Activated CD8-positive, alpha-beta memory T cell treated with anti-CD3 and anti-CD28 coated beads, Interleukin-2, amount 10 ng/mL, durations not matched to agents 7 days and 5 days (primary cell): ENCODE results near the gene PTPRD. TPM values are rescaled to one million over a fixed set of nuclear protein-coding genes. Genes with fewer than 3 reads are reported as not detected.

ENCODE experiments used
- ATAC-seq: fragments of 150-1000 bp; cut with Tn5 transposase; one replicate; pipeline ENCODE4 v1.10.0; 2021; ENCODE audit warnings: moderate library complexity
- CTCF ChIA-PET: fragments of 350-600 bp; sonication (Branson Sonifier 250); formaldehyde crosslinking; loops from one replicate; lab custom pipeline; 2021; ENCODE audit warnings: antibody characterized with exemption; lab: Charles Lee
- DNase-seq: peaks from one replicate; pipeline ENCODE4 v3.0.0-alpha.2; 2020
- H3K27ac Mint-ChIP-seq: one replicate; pipeline ENCODE4 v1.8.0; 2021; ENCODE audit warnings: mild to moderate bottlenecking, mixed read lengths
- H3K27me3 Mint-ChIP-seq: one replicate; pipeline ENCODE4 v1.8.0; 2021; ENCODE audit warnings: mixed read lengths
- H3K36me3 Mint-ChIP-seq: one replicate; pipeline ENCODE4 v1.8.0; 2021; ENCODE audit warnings: mild to moderate bottlenecking, mixed read lengths
- H3K4me1 Mint-ChIP-seq: one replicate; pipeline ENCODE4 v1.8.0; 2021; ENCODE audit warnings: mixed read lengths
- H3K4me3 Mint-ChIP-seq: one replicate; pipeline ENCODE4 v1.8.0; 2021; ENCODE audit warnings: mild to moderate bottlenecking, moderate library complexity, mixed read lengths
- H3K9me3 Mint-ChIP-seq: one replicate; pipeline ENCODE4 v1.8.0; 2022; ENCODE audit warnings: low read depth, mixed read lengths
- total RNA-seq, 2 experiments: library from RNA; stranded (reverse); gene quantifications; one replicate each; pipeline ENCODE4 v1.2.3, GENCODE V29; 2021

PTPRD gene
- total RNA-seq, 2 experiments from 2014 or later: 0.07 TPM; not detected in 1

DNA sequence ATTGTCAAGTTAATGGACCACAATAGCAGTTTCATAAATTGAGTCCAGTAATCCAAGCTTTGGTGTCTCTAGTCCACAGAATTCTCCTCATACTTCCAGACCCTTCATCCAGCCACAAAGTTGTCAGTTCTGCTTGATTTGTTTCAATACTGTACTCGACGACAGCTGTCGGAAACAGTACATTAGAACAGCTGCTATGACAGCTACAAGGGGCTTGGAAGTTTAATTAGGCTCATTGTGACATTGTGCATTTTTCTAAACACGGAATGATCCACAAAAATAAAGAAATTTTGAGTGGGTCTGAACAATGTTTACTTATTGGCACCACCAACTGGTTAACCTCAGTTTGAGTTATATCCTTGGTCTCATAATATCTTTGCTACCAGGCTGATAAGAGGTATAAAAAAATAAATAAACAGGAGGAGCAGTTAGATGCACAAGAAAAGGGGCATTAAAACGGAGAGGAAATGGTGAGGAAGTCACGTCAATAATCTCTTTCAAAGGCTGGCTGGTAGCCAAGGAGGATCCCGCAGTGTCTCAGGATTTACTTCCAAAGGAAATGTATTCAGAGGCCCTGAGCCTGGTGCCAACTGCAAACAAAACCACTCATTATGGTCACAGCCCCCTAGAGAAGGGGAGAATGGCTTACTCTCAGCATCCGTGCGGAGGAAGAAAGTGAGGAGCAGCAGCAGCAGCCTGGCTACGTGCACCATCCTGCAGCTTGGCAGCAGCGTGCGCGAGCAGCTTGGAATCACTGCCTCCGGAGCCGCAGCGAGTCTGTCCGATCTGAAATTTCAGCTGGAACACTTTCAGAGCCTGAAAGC is 1879.5 kb downstream of the PTPRD start:
- no peaks in the 10 kb centered on the region for H3K4me1 Mint-ChIP-seq
- H3K27ac Mint-ChIP-seq: no peak overlapping the region
- H3K36me3 Mint-ChIP-seq: no peaks in the 10 kb centered on the region
- peaks cover 6% of the 10 kb centered on the region for H3K27me3 Mint-ChIP-seq
- DNase-seq (no peak), ATAC-seq (no peak)
- H3K9me3 Mint-ChIP-seq: no peaks in the 10 kb centered on the region
- H3K4me3 Mint-ChIP-seq: no peak overlapping the region
- CTCF ChIA-PET: no interaction called here

DNA sequence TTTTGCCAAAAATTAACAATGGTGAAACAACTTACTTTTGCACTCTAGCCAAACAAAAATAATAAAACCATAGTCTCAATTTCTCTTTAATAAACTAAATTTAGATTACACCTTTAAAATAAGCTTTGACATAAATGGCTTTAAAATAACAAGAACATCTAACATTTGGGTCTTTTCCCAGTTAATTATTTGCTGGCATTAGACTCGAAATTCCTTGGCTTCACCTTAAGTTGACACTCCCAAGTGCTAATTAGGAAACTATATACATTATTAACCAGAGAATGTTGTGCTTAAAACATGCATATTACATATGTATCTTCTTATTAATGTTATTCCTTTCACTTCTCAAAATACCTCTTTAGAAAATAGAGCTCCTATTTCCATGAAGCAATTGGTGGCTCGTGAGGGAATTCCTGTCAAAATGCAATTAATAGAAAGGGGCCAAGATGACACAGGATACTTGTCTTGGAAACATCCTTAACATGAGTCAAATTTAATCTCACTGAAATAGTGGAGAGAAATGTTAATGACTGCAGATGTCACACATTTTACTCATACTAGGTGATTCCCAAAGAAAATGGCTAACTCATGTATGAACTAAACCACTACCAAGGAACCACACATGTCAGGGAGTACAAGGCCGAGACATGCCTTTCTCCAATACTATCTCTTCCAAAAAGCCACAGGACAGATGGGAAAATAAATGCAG is 1880.3 kb downstream of the PTPRD start:
- Mint-ChIP-seq H3K27me3 (peaks cover 6% of the 10 kb centered on the region), H3K4me1 (no peaks in the 10 kb centered on the region), H3K36me3 (no peaks in the 10 kb centered on the region), H3K4me3 (no peak overlapping the region), H3K27ac (no peak overlapping the region), H3K9me3 (no peaks in the 10 kb centered on the region)
- no peak for ATAC-seq
- CTCF ChIA-PET: no interaction called here
- no peak for DNase-seq

DNA sequence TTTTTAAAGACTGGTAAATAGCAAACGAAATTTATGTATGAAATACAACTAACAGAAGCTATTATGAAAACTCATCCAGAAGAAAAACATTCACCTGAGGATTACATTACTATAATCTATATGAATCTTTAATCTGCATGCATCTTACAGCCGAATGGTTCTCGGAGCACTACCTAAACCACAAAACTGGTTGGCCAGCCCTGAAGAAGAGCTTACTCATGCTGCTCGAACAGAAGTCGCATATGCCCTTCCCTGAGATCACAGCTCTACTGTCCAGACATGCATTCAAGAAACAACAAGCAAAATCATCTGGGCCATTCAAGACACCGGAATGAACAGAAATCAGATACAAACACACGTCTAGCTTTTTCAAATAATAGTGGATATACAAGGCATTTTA is 1882.2 kb downstream of the PTPRD start:
- Mint-ChIP-seq H3K9me3 (no peaks in the 10 kb centered on the region), H3K36me3 (no peaks in the 10 kb centered on the region), H3K27ac (no peak overlapping the region), H3K4me1 (no peaks in the 10 kb centered on the region), H3K4me3 (no peak overlapping the region), H3K27me3 (peaks cover 6% of the 10 kb centered on the region)
- CTCF ChIA-PET: no interaction called here
- DNase-seq (no peak), ATAC-seq (no peak)

DNA sequence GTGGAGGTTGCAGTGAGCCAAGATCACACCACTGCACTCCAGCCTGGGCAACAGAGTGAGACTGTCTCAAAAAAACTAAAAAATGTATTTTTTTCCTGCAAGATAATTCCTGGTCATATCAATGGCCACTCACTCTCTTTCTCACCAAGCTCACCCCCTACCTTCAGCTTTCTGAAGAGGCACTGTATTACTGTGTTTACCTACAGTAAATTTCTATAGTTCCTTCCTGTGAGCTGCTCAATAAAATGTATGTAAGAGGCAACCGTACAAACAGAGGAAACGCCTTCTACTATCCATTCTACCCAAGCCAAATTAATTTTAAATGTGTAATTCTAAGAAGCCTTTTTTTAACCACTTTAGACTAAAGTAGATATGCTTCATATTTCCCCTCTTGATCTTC is 1883.9 kb downstream of the PTPRD start:
- Mint-ChIP-seq H3K27ac (no peak overlapping the region), H3K9me3 (no peaks in the 10 kb centered on the region), H3K4me1 (no peaks in the 10 kb centered on the region), H3K36me3 (no peaks in the 10 kb centered on the region), H3K27me3 (peaks cover 6% of the 10 kb centered on the region), H3K4me3 (no peak overlapping the region)
- CTCF ChIA-PET: no interaction called here
- DNase-seq (no peak), ATAC-seq (no peak)

DNA sequence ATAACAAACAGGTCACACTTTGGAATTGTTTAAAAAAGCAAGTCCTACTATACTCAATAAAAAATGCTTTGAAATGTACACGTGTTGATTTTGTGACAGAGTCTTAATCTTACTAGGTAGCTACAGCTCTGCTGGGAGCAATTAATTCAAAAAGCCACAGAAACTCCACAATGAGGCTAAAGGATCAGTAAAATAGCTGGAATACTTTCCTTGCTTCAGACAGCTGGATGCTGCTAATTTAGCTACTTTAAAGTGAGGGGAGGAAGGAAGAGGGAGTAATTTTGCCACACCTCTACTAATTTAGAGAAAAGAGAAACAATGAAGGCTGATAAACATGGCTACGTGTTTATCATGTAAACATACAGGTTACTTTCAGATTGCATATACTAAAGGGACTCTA is 1885.6 kb downstream of the PTPRD start:
- CTCF ChIA-PET: no interaction called here
- DNase-seq (no peak), ATAC-seq (no peak)
- Mint-ChIP-seq H3K4me3 (no peak overlapping the region), H3K27ac (no peak overlapping the region), H3K9me3 (no peaks in the 10 kb centered on the region), H3K27me3 (peaks cover 6% of the 10 kb centered on the region), H3K4me1 (no peaks in the 10 kb centered on the region), H3K36me3 (no peaks in the 10 kb centered on the region)

DNA sequence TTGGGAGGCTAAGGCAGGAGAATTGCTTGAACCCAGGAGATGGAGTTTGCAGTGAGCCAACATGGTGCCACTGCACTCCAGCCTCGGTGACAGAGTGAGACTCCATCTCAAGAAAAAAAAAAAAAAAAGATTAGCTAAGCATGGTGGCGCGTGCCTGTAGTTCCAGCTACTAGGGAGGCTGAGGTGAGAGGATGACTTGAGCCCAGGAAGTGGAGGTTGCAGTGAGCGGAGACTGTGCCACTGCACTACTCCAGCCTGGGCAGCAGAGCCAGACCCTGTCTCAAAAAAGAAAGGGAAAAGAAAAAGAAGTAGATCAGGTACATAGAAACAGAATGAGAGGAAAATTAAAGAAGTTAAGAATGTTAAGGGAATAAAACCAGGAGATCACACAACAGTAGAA is 1886.1 kb downstream of the PTPRD start:
- no peak for ATAC-seq
- H3K4me3 Mint-ChIP-seq: no peak overlapping the region
- no peak overlapping the region for H3K27ac Mint-ChIP-seq
- DNase-seq: no peak
- H3K27me3 Mint-ChIP-seq: peaks cover 5% of the 10 kb centered on the region
- H3K4me1 Mint-ChIP-seq: no peaks in the 10 kb centered on the region
- no peaks in the 10 kb centered on the region for H3K36me3 Mint-ChIP-seq
- no peaks in the 10 kb centered on the region for H3K9me3 Mint-ChIP-seq
- CTCF ChIA-PET: no interaction called here

DNA sequence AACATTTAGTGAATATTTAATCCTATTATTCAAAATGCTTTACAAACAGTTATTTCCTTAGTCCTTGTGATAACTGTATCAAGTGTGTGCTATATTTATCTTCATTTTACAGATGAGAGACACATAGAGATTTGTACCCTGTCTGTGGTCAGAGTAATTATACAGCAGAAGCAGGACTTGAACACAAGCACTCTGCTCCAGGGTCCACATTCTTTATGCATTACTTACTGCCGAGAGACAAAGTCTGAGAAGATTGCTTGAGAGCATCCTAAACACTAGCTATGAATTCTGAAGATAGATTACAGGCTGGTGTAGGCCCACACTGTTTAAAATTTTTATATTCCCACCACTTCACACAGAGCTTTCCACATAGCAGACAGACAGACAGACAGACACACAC is 1887.2 kb downstream of the PTPRD start:
- Mint-ChIP-seq H3K27me3 (no peaks in the 10 kb centered on the region), H3K36me3 (no peaks in the 10 kb centered on the region), H3K27ac (no peak overlapping the region), H3K4me1 (no peaks in the 10 kb centered on the region), H3K9me3 (no peaks in the 10 kb centered on the region), H3K4me3 (no peak overlapping the region)
- CTCF ChIA-PET: no interaction called here
- DNase-seq: no peak
- no peak for ATAC-seq

DNA sequence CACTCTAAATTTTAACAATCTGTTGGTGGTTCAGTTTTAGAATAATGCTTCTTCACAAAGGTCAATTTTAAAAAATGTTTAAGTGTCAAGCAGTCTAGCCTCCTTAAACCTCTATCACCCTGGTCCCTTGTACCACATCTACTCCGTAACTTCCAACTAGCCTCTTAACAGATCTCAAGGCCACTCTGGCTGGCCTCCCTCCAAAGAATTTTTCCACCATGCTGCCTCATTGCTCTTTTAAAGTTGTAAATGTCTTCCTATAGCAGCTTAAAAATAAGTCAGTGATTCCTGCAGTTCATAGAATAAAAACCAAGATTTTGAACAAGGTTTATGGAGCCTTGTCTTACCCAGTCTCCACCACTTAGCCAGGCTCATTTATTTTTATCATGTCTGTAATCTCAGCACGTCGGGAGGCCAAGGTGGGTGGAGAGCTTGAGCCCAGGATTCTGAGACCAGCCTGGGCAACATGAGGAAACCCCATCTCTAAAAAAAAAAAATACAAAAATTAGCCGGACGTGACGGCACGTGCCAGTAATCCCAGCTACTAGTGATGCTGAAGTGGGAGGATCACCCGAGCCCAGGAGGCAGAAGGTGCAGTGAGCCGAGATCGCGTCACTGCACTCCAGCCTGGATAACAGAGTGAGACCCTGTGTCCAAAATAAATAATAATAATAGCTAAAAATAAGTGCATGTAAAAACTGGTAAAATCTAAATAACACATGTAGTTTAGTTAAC is 1888.4 kb downstream of the PTPRD start:
- CTCF ChIA-PET: no interaction called here

DNA sequence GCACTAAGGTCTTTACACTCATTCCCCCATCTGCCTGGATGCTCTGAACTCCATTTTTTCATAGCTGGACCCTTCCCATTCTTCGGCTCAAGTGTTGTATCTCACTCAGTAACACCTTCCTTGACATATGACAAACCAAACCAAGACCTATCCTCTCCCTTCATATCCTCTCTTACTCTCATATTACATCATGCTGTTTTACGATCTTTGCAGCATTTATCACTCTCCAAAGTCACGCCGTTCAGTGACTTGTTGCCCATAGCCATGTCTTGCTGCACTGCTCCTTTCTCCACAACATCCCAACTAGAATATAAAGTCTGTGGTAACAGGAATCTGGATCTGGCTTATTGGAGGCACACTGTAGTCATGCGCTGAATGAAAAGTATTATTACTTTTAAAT is 1889.6 kb downstream of the PTPRD start:
- Mint-ChIP-seq H3K9me3 (no peaks in the 10 kb centered on the region), H3K27me3 (no peaks in the 10 kb centered on the region), H3K27ac (no peak overlapping the region), H3K4me1 (no peaks in the 10 kb centered on the region), H3K4me3 (no peak overlapping the region), H3K36me3 (no peaks in the 10 kb centered on the region)
- CTCF ChIA-PET: no interaction called here
- no peak for ATAC-seq
- DNase-seq: no peak

More for the DNA sequence above, 1888.4 kb downstream of the PTPRD start:
- no peak overlapping the region for H3K4me3 Mint-ChIP-seq
- no peaks in the 10 kb centered on the region for H3K4me1 Mint-ChIP-seq
- H3K27ac Mint-ChIP-seq: no peak overlapping the region
- no peaks in the 10 kb centered on the region for H3K9me3 Mint-ChIP-seq
- DNase-seq: no peak
- no peaks in the 10 kb centered on the region for H3K27me3 Mint-ChIP-seq
- H3K36me3 Mint-ChIP-seq: no peaks in the 10 kb centered on the region
- ATAC-seq: no peak

DNA sequence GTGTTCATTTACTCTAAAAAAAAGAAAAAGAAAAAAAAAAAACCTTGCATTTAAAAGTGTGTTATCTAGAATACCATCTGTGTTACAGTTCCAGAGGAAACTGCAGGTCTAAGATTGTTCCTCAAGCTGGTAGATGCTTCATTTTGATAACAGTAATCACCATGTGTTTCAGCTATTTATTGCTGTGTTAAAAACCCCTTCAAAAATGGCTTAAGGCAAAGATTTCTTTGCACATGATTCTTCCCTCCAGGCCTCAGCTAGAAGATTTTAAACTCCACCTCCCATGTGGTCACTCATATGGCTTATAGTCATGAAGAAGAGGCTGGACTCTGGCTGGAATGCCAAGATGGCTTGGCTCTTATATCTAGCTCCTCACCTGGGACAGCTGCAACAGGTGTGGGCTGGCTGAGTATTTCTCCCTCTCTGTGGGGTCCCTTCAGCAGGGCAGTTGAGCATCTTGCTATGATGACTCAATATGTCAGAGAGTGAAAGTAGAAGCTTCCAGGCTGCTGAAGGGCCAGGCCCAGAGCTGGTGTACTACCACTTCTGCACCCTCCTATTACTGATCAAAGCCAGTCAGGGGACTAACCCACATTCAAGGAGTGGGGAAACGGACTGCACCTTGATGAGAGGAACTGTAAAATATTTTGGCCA is 1892.8 kb downstream of the PTPRD start:
- no peak overlapping the region for H3K27ac Mint-ChIP-seq
- CTCF ChIA-PET: no interaction called here
- no peak overlapping the region for H3K4me3 Mint-ChIP-seq
- no peaks in the 10 kb centered on the region for H3K27me3 Mint-ChIP-seq
- DNase-seq: no peak
- no peak for ATAC-seq
- no peaks in the 10 kb centered on the region for H3K36me3 Mint-ChIP-seq
- no peaks in the 10 kb centered on the region for H3K9me3 Mint-ChIP-seq
- H3K4me1 Mint-ChIP-seq: no peaks in the 10 kb centered on the region

DNA sequence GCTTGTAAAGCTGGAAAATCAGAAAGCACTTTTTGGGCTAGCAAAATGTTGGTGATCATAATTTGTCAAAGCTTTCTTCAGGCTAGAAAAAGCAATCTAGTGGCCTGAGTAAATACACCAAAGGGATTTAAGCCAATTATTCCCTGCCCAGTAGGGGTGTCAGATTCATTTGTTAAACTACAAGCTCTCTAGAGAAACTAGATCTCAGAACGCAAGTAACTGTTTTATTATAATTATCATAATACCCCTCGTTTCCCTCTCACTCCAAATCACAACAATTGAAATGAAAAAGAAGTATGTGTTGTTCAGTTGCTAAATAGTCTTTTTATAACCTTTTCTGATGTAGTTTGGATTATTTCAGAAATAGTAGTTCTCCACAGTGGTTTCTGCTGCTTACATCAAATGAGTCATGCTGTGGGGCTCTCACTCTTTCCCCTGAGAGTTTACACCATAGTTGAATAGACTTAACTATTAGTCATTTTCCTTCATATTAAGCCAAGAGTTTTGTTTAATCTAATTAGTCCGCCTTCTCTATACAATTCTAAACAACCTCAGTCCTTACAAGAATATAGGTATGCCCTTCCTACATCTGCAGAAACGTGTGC is 1894.6 kb downstream of the PTPRD start:
- no peaks in the 10 kb centered on the region for H3K36me3 Mint-ChIP-seq
- CTCF ChIA-PET: interaction anchor here (1.1 kb wide), 1 partner anchor 12 kb away, joined by 3 read pairs; no protein-coding TSS in a partner anchor
- H3K9me3 Mint-ChIP-seq: no peaks in the 10 kb centered on the region
- H3K4me1 Mint-ChIP-seq: no peaks in the 10 kb centered on the region
- ATAC-seq (no peak), DNase-seq (no peak)
- H3K27ac Mint-ChIP-seq: no peak overlapping the region
- H3K27me3 Mint-ChIP-seq: no peaks in the 10 kb centered on the region
- H3K4me3 Mint-ChIP-seq: no peak overlapping the region

DNA sequence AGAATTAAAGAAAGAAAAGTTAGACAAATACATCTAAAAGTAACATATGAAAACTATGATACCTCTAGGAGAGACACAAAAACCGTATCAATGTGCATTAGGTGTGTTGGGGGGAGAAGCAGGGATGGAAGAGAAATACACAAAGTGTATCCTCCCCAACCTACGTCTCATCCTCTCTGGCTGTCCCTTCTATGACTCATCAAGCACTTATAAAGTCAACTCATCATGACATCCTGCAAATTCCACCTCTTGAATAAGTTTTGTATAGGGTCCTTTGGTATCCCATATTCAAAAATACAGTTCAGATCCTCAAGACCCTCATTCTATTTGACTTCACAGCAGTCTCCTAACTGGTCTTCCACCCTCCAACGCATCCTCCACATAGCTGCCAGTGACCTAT is 1895.7 kb downstream of the PTPRD start:
- Mint-ChIP-seq H3K4me3 (no peak overlapping the region), H3K36me3 (no peaks in the 10 kb centered on the region), H3K4me1 (no peaks in the 10 kb centered on the region), H3K9me3 (no peaks in the 10 kb centered on the region), H3K27ac (no peak overlapping the region), H3K27me3 (no peaks in the 10 kb centered on the region)
- CTCF ChIA-PET: interaction anchor here (1.1 kb wide), 1 partner anchor 11 kb away, joined by 3 read pairs; no protein-coding TSS in a partner anchor
- no peak for DNase-seq
- no peak for ATAC-seq

DNA sequence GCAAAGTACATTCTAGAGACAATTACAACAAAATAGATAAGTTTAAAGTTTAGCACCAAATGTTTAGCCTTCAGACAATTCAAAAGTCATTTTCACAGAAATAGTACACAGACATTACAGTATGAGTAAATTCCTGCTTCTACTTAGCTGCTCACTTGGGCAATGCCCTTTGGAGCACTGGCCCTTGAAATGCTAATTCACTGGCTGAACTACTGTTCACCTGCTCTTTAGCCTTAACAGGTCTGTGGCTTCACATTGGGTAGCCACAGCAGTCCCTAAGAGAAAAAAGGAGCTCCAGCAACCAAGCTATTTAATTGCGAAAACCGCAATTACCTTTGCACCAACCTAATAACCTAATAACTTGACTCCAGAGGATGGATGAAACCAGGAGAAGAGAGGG is 1897.0 kb downstream of the PTPRD start:
- H3K27ac Mint-ChIP-seq: no peak overlapping the region

More for the DNA sequence above, 1897.0 kb downstream of the PTPRD start:
- Mint-ChIP-seq H3K36me3 (no peaks in the 10 kb centered on the region), H3K27me3 (no peaks in the 10 kb centered on the region), H3K4me1 (no peaks in the 10 kb centered on the region), H3K9me3 (no peaks in the 10 kb centered on the region), H3K4me3 (no peak overlapping the region)
- ATAC-seq (no peak), DNase-seq (no peak)
- CTCF ChIA-PET: no interaction called here
